HG02885 (cell line): ENCODE data around the gene DCLK1.
"Not testable (repeated sequence)": the region's sequence is repeated elsewhere in the genome, so short reads cannot be mapped to it uniquely, and the experiment has no call there.

Experiments used
- ATAC-seq: cut with Tn5 transposase; IDR thresholded peaks from one replicate; pipeline ENCODE4 v1.9.1; 2021; ENCODE audit warnings: mild to moderate bottlenecking; ENCODE audit not compliant: unreplicated experiment, poor library complexity

Gene DCLK1

GRCh38 chr13:36089130-36089647 is 42.0 kb downstream of the DCLK1 start:
- ATAC-seq, result no peak

GRCh38 chr13:36088463-36088862 is 42.7 kb downstream of the DCLK1 start:
- ATAC-seq, result no peak

- ATAC-seq, result no peak
Measured at GRCh38 chr13:36088001-36088400, 43.2 kb downstream of the DCLK1 start.

GRCh38 chr13:36086117-36086516 is 45.1 kb downstream of the DCLK1 start:
- ATAC-seq, result no peak

GRCh38 chr13:36084131-36084530 is 47.1 kb downstream of the DCLK1 start:
- no peak for ATAC-seq

GRCh38 chr13:36082806-36083205 is 48.4 kb downstream of the DCLK1 start:
- ATAC-seq, result no peak

GRCh38 chr13:36082396-36082795 is 48.8 kb downstream of the DCLK1 start:
- no peak for ATAC-seq

- ATAC-seq, result no peak
Measured at GRCh38 chr13:36076211-36076610, 55.0 kb downstream of the DCLK1 start.

- ATAC-seq, result no peak
Measured at GRCh38 chr13:36074659-36075058, 56.5 kb downstream of the DCLK1 start.

GRCh38 chr13:36072152-36072935 is 58.8 kb downstream of the DCLK1 start:
- ATAC-seq, result no peak

GRCh38 chr13:36070504-36071192 is 60.5 kb downstream of the DCLK1 start:
- not testable (repeated sequence) for ATAC-seq

GRCh38 chr13:36069881-36070366 is 61.3 kb downstream of the DCLK1 start:
- no peak for ATAC-seq

- ATAC-seq, result no peak
Measured at GRCh38 chr13:36068991-36069390, 62.2 kb downstream of the DCLK1 start.

GRCh38 chr13:36068566-36068965 is 62.6 kb downstream of the DCLK1 start:
- ATAC-seq, result no peak

- ATAC-seq, result no peak
Measured at GRCh38 chr13:36067746-36068381, 63.3 kb downstream of the DCLK1 start.

GRCh38 chr13:36062249-36062648 is 68.9 kb downstream of the DCLK1 start:
- ATAC-seq, result no peak

GRCh38 chr13:36061621-36062020 is 69.6 kb downstream of the DCLK1 start:
- ATAC-seq, result no peak

GRCh38 chr13:36061054-36061453 is 70.1 kb downstream of the DCLK1 start:
- no peak for ATAC-seq

GRCh38 chr13:36059321-36059720 is 71.9 kb downstream of the DCLK1 start:
- no peak for ATAC-seq

- no peak for ATAC-seq
Measured at GRCh38 chr13:36058116-36058515, 73.1 kb downstream of the DCLK1 start.

- ATAC-seq, result no peak
Measured at GRCh38 chr13:36057547-36057946, 73.6 kb downstream of the DCLK1 start.
